Progenitor cell of endocrine pancreas (in vitro differentiated cells): ENCODE measurements around the gene SCYGR1. TPM values are rescaled to one million over a fixed set of nuclear protein-coding genes. Genes with fewer than 3 reads are reported as not detected.
"Not testable (repeated sequence)": the region's sequence is repeated elsewhere in the genome, so short reads cannot be mapped to it uniquely, and the experiment has no call there.

Experiments used
- DNase-seq: peaks from one replicate; pipeline ENCODE4 v3.0.0; 2021; ENCODE audit warnings: low spot score; ENCODE audit not compliant: unreplicated experiment
- H3K27ac Mint-ChIP-seq: 2 replicates; pipeline ENCODE4 v1.8.0; 2021; ENCODE audit warnings: mild to moderate bottlenecking, moderate library complexity, mixed read lengths
- H3K27me3 Mint-ChIP-seq: 2 replicates; pipeline ENCODE4 v1.8.0; 2021; ENCODE audit warnings: mixed read lengths
- H3K36me3 Mint-ChIP-seq: 2 replicates; pipeline ENCODE4 v1.8.0; 2022; ENCODE audit warnings: mixed read lengths; ENCODE audit not compliant: insufficient read depth
- H3K4me1 Mint-ChIP-seq: 2 replicates; pipeline ENCODE4 v1.8.0; 2021; ENCODE audit warnings: low read depth, mixed read lengths
- H3K4me3 Mint-ChIP-seq: 2 replicates; pipeline ENCODE4 v1.8.0; 2021; ENCODE audit warnings: low read depth, mild to moderate bottlenecking, moderate library complexity, mixed read lengths
- H3K9me3 Mint-ChIP-seq: 2 replicates; pipeline ENCODE4 v1.8.0; 2021; ENCODE audit warnings: low read depth, mixed read lengths
- long read RNA-seq: library from polyadenylated mRNA; unstranded; transcript quantifications from one replicate; pipeline ENCODE4 v2.0.0, GENCODE V29; 2020
- total RNA-seq: library from RNA; stranded (reverse); gene quantifications from 2 replicates; pipeline ENCODE4 v1.2.1, GENCODE V29; 2021
- TF ChIP-seq, protein P1 (sequence below): fragments of 200-600 bp; sonication (generic); IDR thresholded peaks from one replicate; pipeline ENCODE4 v1.5.0; 2021; ENCODE audit warnings: antibody characterized with exemption, mild to moderate bottlenecking; ENCODE audit not compliant: unreplicated experiment

SCYGR1 gene, protein sequence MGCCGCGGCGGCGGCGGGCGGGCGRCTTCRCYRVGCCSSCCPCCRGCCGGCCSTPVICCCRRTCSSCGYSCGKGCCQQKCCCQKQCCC
- not detected in 2 replicates for total RNA-seq
- long read RNA-seq, result 0 reads

DNA sequence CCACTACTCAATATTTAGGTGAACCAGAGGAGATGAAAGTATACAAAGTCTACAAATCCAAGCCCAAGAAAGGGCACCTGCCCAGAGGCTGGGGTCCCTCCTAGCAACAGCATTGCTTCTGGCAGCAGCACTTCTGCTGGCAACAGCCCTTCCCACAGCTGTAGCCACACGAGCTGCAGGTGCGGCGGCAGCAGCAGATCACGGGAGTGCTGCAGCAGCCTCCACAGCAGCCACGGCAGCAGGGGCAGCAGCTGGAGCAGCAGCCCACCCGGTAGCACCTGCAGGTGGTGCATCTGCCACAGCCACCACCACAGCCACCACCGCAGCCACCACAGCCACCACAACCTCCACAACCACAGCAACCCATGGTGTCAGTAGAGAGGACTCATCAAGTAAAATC, at the start of gene SCYGR1:
Gene SCYGR1, minus strand, starts transcription at position 367 of the 400 bp plus-strand sequence. Its CDS starts 0 bp downstream, at position 367.
- not testable (repeated sequence) for DNase-seq, H3K4me1 Mint-ChIP-seq, H3K9me3 Mint-ChIP-seq, H3K27me3 Mint-ChIP-seq, H3K27ac Mint-ChIP-seq, H3K36me3 Mint-ChIP-seq, H3K4me3 Mint-ChIP-seq

DNA sequence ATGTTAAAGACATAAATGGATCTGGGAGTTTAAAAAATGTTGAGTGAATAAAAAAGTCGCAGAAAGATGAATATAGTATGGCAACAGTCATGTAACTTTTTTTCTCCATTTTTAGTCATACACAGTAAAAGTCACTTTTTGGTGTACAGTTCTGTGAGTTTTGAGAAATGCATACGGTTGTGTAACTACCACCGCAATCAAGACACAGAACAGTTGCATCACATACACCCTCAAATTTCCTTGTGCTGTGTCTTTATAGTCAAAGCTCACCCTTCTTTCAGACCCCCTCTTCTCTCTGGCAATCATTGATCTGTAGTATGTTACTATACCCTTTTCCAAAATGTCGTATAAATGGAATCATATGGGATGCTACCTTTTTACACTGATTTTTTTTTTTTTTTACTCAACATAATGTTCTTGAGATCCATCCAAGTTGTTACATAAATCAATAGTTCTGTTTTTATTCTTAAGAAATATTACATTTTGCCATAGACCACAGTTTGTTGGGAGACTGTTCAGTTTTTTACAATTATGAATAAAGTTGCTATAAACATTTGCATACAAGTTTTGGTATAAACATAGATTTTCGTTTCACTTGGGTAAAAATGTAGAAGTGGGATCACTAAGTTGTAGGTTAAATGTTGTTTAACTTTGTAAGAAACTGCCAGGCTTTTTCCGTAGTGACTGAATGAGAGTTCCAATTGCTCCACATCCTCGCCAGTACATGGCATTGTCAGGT, 48.9 kb upstream of the SCYGR1 start:
- TF ChIP-seq, protein P1, sequence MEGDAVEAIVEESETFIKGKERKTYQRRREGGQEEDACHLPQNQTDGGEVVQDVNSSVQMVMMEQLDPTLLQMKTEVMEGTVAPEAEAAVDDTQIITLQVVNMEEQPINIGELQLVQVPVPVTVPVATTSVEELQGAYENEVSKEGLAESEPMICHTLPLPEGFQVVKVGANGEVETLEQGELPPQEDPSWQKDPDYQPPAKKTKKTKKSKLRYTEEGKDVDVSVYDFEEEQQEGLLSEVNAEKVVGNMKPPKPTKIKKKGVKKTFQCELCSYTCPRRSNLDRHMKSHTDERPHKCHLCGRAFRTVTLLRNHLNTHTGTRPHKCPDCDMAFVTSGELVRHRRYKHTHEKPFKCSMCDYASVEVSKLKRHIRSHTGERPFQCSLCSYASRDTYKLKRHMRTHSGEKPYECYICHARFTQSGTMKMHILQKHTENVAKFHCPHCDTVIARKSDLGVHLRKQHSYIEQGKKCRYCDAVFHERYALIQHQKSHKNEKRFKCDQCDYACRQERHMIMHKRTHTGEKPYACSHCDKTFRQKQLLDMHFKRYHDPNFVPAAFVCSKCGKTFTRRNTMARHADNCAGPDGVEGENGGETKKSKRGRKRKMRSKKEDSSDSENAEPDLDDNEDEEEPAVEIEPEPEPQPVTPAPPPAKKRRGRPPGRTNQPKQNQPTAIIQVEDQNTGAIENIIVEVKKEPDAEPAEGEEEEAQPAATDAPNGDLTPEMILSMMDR, result no peak
- Mint-ChIP-seq H3K27me3 (no peaks in the 10 kb centered on the region), H3K9me3 (peaks cover 11% of the 10 kb centered on the region), H3K4me3 (no peak overlapping the region), H3K4me1 (no peaks in the 10 kb centered on the region), H3K27ac (no peak overlapping the region), H3K36me3 (peaks cover 6% of the 10 kb centered on the region)
- DNase-seq, result no peak

DNA sequence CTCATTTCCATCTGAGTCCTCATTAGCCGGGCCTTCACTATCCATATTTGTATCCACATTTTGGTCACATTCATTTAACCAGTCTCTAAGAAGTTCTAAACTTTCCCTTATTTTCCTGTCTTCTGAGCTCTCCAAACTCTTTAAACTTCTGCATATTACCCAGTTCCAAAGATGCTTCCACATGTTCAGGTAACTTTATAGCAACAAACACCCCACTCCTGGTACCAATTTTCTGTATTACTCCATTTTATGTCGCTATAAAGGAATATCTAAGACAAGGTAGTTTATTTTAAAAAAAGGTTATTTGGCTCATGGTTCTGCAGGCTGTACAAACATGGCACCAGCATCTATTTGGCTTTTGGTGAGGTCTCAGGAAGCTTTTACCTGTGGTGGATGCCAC, 45.4 kb upstream of the SCYGR1 start:
- H3K4me3 Mint-ChIP-seq, result no peak overlapping the region
- H3K27ac Mint-ChIP-seq, result no peak overlapping the region
- H3K36me3 Mint-ChIP-seq, result peaks cover 6% of the 10 kb centered on the region
- H3K4me1 Mint-ChIP-seq, result no peaks in the 10 kb centered on the region
- TF ChIP-seq, protein P1, result no peak
- no peaks in the 10 kb centered on the region for H3K27me3 Mint-ChIP-seq
- peaks cover 11% of the 10 kb centered on the region for H3K9me3 Mint-ChIP-seq
- DNase-seq, result no peak

DNA sequence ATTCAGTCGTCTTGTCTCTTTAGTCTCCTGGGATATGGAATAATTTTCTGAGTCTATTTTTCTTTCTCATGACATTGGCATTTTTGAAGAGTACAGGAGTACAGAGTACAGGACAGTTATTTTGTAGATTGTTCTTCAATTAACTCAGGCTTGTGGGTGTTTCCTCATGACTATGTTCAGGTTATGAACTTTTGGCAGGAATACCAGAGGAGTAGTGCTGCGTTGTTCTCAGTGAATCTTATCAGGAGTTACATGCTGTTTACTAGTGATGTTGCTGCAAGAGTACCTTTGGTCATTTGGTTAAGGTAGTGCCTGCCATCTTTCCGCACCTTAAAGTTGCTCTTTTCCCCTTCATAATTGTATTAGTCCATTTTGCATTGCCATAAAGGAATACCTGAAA, 42.9 kb upstream of the SCYGR1 start:
- no peak overlapping the region for H3K4me3 Mint-ChIP-seq
- no peaks in the 10 kb centered on the region for H3K27me3 Mint-ChIP-seq
- no peak overlapping the region for H3K27ac Mint-ChIP-seq
- peaks cover 11% of the 10 kb centered on the region for H3K9me3 Mint-ChIP-seq
- TF ChIP-seq, protein P1, result no peak
- no peak for DNase-seq
- H3K4me1 Mint-ChIP-seq, result no peaks in the 10 kb centered on the region
- H3K36me3 Mint-ChIP-seq, result peaks cover 6% of the 10 kb centered on the region

DNA sequence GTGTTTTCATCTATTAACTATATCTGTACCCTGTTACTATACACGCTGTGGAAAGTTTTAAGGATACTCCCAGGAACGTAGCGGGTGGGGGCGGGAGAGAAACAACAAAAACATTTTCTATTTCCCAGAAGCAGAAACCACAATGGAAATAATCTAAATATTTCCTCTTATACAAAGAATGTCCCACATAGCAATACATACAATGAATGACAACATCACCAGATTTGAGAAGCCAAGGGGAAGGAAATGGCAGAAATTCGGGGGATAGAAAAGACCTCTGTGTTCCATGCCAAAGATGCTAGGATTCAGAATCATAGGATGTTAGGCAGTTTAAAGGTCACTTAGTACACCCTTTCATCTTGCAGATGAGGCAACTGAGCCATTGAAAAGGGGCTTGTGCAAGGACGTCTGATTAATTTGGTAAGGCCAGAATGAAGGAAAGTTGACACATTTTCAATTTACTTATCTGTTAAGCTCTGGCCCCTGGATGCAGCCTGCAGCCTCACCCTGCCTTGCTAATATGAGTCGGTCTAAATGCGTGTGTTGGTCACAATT, 41.1 kb upstream of the SCYGR1 start:
- H3K27ac Mint-ChIP-seq, result no peak overlapping the region
- no peaks in the 10 kb centered on the region for H3K27me3 Mint-ChIP-seq
- no peak overlapping the region for H3K4me3 Mint-ChIP-seq
- H3K4me1 Mint-ChIP-seq, result no peaks in the 10 kb centered on the region
- DNase-seq, result no peak
- H3K36me3 Mint-ChIP-seq, result peaks cover 6% of the 10 kb centered on the region
- TF ChIP-seq, protein P1, result no peak
- peaks cover 11% of the 10 kb centered on the region for H3K9me3 Mint-ChIP-seq
